RWPE1 (cell line): ENCODE data around the gene NCDN.

Source experiments
- CTCF ChIA-PET: fragments of 350-600 bp; sonication (Branson Sonifier 250); formaldehyde crosslinking; extraction: SDS; loops from one replicate; lab custom pipeline; 2021; lab: Yijun Ruan, JAX
- POLR2A ChIA-PET: fragments of 400-600 bp; formaldehyde crosslinking; extraction: SDS; loops from one replicate; lab custom pipeline; 2020; ENCODE audit warnings: antibody characterized with exemption; ENCODE audit not compliant: low non-redundant PET; lab: Yijun Ruan, JAX
- DNase-seq: peaks from one replicate; pipeline ENCODE4 v3.0.0; 2012; ENCODE audit warnings: low spot score
- H3K27ac ChIP-seq: fragments of 450-650 bp; 2 replicates; pipeline ENCODE4 v1.5.1; 2017
- TF ChIP-seq, protein P1 (sequence below): fragments of 450-650 bp; conservative IDR thresholded peaks from 2 replicates; pipeline ENCODE4 v1.5.1; 2017; ENCODE audit warnings: low read depth, mild to moderate bottlenecking

NCDN gene

DNA sequence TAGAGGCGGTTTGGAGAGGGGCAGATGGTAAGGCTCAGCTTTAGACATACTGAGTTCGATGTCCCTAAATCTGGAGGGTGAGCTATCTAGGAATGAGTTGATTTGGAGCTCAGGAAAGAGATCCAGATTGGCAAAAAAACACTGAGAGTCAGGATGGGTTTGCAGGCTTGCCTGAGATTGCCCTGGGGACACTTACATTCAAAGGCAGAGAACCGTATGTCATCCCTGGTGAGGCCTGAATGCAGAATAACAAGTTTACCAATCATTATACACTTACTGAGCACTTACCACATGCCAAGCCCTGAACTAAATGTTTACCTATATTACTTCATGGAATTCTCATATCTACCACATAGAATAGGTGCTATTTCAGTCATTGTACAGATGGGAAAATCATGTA lies 43.0 kb downstream of the NCDN start:
- H3K27ac ChIP-seq, result no peak overlapping the region
- ChIA-PET POLR2A (no interaction called here), CTCF (no interaction called here)
- TF ChIP-seq, protein P1, sequence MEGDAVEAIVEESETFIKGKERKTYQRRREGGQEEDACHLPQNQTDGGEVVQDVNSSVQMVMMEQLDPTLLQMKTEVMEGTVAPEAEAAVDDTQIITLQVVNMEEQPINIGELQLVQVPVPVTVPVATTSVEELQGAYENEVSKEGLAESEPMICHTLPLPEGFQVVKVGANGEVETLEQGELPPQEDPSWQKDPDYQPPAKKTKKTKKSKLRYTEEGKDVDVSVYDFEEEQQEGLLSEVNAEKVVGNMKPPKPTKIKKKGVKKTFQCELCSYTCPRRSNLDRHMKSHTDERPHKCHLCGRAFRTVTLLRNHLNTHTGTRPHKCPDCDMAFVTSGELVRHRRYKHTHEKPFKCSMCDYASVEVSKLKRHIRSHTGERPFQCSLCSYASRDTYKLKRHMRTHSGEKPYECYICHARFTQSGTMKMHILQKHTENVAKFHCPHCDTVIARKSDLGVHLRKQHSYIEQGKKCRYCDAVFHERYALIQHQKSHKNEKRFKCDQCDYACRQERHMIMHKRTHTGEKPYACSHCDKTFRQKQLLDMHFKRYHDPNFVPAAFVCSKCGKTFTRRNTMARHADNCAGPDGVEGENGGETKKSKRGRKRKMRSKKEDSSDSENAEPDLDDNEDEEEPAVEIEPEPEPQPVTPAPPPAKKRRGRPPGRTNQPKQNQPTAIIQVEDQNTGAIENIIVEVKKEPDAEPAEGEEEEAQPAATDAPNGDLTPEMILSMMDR, result no peak
- no peak for DNase-seq

DNA sequence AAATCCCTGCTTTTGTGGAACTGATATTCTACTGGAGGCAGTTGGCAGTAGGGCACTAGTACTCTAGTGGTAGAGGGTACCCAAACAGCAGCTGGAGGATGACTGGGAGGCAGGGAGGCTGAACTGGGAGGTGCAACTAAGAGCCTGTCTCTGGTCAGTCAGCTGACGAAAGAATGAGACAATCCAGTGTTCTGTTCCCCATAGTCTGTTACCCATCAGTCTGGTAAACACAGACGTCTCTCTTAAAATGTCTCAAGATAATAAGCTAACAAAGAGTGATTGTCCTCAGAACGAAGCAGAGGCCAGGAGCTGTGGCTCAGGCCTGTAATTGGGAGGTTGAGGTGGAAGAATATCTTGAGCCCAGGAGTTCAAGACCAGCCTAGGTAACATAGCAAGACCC lies 45.9 kb downstream of the NCDN start:
- ChIA-PET POLR2A (no interaction called here), CTCF (no interaction called here)
- DNase-seq, result no peak
- H3K27ac ChIP-seq, result no peak overlapping the region
- TF ChIP-seq, protein P1, result no peak

DNA sequence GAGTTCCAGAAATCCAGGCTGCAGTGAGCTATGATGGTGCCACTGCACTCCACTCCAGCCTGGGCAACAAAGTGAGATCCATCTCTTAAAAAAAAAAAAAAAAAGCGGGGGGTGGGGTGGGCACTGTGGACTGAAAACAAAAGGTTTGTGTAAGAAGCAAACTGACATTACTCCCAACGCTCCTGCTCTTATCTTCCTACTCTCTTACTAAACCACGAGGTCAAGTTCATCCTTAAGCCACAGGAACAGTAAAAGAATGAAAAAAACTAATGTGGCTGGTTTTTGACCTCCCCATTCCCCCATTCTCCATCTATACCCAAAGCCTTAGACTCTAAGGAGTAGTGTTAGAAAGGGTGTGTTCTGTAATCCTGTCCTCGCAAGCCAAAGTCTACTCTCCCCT lies 46.3 kb downstream of the NCDN start:
- DNase-seq, result no peak
- TF ChIP-seq, protein P1, result no peak
- POLR2A ChIA-PET, result no interaction called here
- H3K27ac ChIP-seq, result no peak overlapping the region
- CTCF ChIA-PET, result interaction anchor here (0.7 kb wide), 1 partner anchor 58 kb away, joined by 3 read pairs; no protein-coding TSS in a partner anchor

DNA sequence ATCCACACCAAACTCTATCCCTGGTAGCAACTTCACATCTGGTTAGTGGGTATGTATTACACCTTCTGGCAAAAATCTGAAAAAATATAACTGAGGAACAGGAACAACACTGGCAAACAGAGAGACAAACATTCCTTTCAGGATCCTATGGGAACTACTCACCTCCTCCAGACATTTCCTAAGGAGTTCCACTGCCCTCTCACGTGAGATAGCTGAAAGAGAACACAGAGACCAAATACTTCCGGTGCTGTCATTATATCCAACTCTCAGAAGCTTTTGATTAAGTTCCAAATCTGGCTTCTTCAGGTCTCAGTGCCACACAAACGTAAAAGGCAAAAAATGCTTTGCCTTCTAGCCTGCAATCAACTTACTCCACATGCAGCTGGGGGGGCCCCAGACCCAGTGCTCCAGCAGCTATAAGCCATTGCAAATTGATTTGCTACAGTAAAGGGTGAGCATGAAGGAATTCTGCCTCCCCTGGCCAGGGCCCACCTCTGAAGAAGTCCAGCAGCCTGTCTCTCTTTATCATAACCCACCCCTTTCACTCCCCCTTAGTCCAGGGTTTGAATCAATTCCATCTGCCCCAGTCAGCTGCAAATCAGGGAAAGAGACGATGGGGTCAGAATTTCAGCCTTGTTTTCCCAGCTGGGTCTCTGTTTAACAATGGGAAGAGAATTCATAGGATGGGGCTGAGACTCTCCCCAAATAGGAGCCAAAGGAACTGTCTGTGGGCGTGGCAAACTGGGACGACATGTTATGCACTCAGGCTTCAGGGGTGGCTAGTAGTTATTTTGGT lies 47.7 kb downstream of the NCDN start:
- TF ChIP-seq, protein P1, result no peak
- CTCF ChIA-PET, result no interaction called here
- DNase-seq, result no peak
- H3K27ac ChIP-seq, result no peak overlapping the region
- POLR2A ChIA-PET, result no interaction called here

DNA sequence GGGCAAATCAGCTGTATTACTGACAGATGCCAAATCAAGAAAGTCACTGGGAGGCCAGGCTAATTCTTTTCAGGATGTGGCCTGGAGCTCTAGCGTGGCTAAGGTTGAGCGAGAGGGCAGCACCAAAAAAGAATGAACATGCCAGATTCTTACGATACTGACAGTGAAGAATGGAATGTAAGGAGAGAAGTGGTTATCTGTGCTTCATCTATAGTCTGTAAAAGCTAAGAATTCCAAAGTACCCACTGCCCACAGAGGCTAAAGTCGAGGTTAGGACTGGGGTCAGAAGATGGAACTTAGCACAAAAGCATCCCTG lies 48.2 kb downstream of the NCDN start:
- DNase-seq, result no peak
- TF ChIP-seq, protein P1, result no peak
- H3K27ac ChIP-seq, result no peak overlapping the region
- ChIA-PET POLR2A (no interaction called here), CTCF (no interaction called here)

DNA sequence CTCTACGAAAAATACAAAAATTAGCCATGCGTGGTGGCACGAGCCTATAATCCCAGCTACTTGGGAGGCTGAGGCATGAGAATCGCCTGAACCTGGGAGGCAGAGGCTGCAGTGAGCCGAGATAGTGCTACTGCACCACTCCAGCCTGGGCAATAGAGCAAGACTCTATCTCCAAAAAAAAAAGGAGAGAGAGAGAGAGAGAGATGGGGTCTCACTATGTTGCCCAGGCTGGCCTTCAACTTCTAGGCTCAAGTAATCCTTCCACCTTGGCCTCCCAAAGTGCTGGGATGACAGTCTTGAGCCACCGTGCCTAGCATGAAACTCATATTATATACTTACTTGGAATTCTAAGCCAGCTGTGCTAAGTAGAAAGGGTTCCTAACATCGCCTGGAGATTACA lies 54.1 kb downstream of the NCDN start:
- TF ChIP-seq, protein P1, result no peak
- H3K27ac ChIP-seq, result no peak overlapping the region
- no peak for DNase-seq
- ChIA-PET CTCF (no interaction called here), POLR2A (no interaction called here)
